ENCODE results near the gene NAALADL2. TPM values are rescaled to one million over a fixed set of nuclear protein-coding genes. Genes with fewer than 3 reads are reported as not detected.

NAALADL2 gene
- total RNA-seq, 2 donors from 2014 or later: 6.2 to 14.5 TPM

DNA sequence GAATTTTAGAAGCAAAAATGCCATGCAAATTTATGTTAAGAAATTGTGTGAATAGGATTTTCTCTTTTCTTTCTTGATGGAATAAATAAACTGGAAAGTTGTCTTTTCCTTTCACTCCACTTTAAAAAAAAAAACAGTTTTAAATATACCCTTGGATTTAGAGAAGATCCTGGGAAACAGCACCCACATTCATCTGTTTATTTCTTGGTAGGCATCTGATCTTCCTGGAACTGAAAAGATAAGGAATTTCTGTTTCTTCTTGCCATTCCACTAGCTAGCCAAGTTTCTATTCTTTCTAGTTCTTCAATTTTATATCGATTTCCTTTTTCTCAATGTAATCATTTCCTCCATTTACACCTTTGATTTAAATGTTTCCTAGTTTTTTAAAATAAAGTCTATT is 420.8 kb downstream of the NAALADL2 start:
- ATAC-seq: no peak
- TF ChIP-seq POLR2A (IDR thresholded peaks at IDR 0.05): no peak
- TF ChIP-seq, protein P1, sequence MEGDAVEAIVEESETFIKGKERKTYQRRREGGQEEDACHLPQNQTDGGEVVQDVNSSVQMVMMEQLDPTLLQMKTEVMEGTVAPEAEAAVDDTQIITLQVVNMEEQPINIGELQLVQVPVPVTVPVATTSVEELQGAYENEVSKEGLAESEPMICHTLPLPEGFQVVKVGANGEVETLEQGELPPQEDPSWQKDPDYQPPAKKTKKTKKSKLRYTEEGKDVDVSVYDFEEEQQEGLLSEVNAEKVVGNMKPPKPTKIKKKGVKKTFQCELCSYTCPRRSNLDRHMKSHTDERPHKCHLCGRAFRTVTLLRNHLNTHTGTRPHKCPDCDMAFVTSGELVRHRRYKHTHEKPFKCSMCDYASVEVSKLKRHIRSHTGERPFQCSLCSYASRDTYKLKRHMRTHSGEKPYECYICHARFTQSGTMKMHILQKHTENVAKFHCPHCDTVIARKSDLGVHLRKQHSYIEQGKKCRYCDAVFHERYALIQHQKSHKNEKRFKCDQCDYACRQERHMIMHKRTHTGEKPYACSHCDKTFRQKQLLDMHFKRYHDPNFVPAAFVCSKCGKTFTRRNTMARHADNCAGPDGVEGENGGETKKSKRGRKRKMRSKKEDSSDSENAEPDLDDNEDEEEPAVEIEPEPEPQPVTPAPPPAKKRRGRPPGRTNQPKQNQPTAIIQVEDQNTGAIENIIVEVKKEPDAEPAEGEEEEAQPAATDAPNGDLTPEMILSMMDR (IDR thresholded peaks at IDR 0.05): no peak
- Histone ChIP-seq H3K27ac (no peak overlapping the region), H3K36me3 (replicated peaks in 1 of 2; ENCODE audit: insufficient read depth in 1 of 2, low read depth in 2 of 2) (no peaks in the 10 kb centered on the region), H3K27me3 (no peaks in the 10 kb centered on the region), H3K9me3 (no peaks in the 10 kb centered on the region), H3K4me1 (no peaks in the 10 kb centered on the region), H3K4me3 (no peak overlapping the region)
- intact Hi-C loops (cut with DNase I): no loop called here
- WGBS, 2 donors: 45 to 50% methylated on average over 1 of the region's 1 CpG
- no peak for DNase-seq

DNA sequence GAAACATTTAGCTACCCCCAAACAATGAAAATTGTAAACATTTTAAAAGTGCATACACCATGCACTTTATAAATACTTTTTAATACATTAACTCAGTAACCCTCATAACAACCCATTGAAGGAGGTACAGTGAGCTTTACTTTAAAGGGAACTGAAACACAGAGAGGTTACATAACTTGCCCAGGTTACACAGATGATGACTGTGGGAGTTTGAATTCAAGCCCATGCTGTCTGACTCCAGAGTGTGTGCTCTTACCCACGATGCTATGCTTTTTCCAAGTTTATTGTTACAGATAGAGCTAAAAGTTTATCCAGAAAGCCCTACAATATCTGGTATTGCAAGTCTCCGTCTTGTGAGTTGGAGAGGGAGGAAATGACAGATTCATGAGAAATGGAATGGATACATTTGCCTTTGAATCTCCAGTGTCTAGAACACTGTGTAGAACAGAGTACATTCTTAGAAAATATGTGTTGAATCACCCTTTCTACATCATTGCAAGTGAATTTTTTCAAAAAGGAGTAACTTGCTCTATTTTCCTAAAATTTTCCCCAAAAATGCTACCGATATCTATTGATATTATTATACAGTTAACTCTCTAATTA is 428.3 kb downstream of the NAALADL2 start:
- H3K36me3 ChIP-seq (replicated peaks in 1 of 2; ENCODE audit: insufficient read depth in 1 of 2, low read depth in 2 of 2): no peaks in the 10 kb centered on the region
- no peaks in the 10 kb centered on the region for H3K9me3 ChIP-seq
- ATAC-seq: no peak
- no peak overlapping the region for H3K27ac ChIP-seq
- H3K4me3 ChIP-seq: no peak overlapping the region
- DNase-seq: no peak
- intact Hi-C loops (cut with DNase I): no loop called here
- H3K27me3 ChIP-seq: no peaks in the 10 kb centered on the region
- no peaks in the 10 kb centered on the region for H3K4me1 ChIP-seq
- TF ChIP-seq POLR2A (IDR thresholded peaks at IDR 0.05): no peak
- TF ChIP-seq, protein P1 (IDR thresholded peaks at IDR 0.05): no peak
- 69 to 76% methylated on average over 3 of the region's 3 CpGs for WGBS, 2 donors

DNA sequence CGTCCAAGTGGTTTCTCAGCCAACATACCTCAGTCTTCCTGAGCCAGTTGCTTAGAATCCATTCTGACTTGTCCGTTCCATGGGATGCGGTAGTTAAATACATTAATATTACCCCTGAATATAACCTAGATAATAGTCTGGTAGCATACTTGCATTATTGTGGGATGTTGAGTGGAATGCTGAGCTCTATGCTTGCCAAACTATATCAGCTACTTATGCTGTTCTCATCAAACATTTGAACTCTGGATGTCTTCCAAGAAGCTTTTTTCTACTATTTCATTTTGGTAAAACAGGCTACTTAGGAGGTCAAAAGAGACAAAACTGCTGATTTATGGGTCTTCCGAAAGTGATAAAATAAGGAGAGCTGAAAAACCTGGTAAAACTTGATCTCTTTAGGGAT is 429.5 kb downstream of the NAALADL2 start:
- Histone ChIP-seq H3K36me3 (replicated peaks in 1 of 2; ENCODE audit: insufficient read depth in 1 of 2, low read depth in 2 of 2) (no peaks in the 10 kb centered on the region), H3K4me1 (no peaks in the 10 kb centered on the region), H3K27ac (no peak overlapping the region), H3K9me3 (no peaks in the 10 kb centered on the region), H3K4me3 (no peak overlapping the region), H3K27me3 (no peaks in the 10 kb centered on the region)
- intact Hi-C loops (cut with DNase I): no loop called here
- ATAC-seq (no peak), DNase-seq (no peak)
- TF ChIP-seq, protein P1 (IDR thresholded peaks at IDR 0.05): no peak
- no peak for TF ChIP-seq POLR2A (IDR thresholded peaks at IDR 0.05)
- WGBS, 2 donors: 82 to 93% methylated on average over 4 of the region's 4 CpGs

DNA sequence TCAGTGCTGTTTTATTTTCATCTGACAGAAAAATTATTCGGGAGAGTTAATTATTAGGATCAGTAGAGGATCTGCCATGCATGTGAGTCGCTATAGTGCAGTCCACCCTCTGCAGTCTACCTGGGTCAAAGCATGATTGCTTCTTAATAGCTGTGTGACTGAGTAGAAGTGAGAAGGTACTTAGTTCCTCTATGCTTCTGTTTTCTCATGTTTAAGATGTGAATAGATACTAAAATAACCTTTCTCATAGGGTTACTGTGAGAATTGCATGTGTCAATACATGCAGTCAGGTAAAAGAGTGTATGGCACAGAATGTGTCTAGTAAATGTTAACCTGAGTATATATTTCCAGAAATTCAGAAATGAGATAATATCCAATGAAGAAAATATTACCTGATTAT is 435.7 kb downstream of the NAALADL2 start:
- ATAC-seq (no peak), DNase-seq (no peak)
- 57 to 64% methylated on average over 2 of the region's 2 CpGs for WGBS, 2 donors
- H3K27me3 ChIP-seq: no peaks in the 10 kb centered on the region
- H3K4me1 ChIP-seq: no peaks in the 10 kb centered on the region
- H3K36me3 ChIP-seq (replicated peaks in 1 of 2; ENCODE audit: insufficient read depth in 1 of 2, low read depth in 2 of 2): no peaks in the 10 kb centered on the region
- intact Hi-C loops (cut with DNase I): no loop called here
- TF ChIP-seq, protein P1 (IDR thresholded peaks at IDR 0.05): no peak
- no peak for TF ChIP-seq POLR2A (IDR thresholded peaks at IDR 0.05)
- H3K4me3 ChIP-seq: no peak overlapping the region
- H3K9me3 ChIP-seq: no peaks in the 10 kb centered on the region
- H3K27ac ChIP-seq: no peak overlapping the region

Measured in body of pancreas (tissue), 4 donors.